Loucy (cell line): Measurements from ENCODE around the gene CPT1B.

Experiments used
- H2AFZ ChIP-seq: fragments of 200-600 bp; sonication (generic); 2 replicates; pipeline ENCODE4 v1.6.0; 2016; ENCODE audit warnings: antibody characterized with exemption, mild to moderate bottlenecking, low read length, moderate library complexity
- H3F3A ChIP-seq: fragments of 200-600 bp; 2 replicates; pipeline ENCODE4 v1.6.0; 2016; ENCODE audit warnings: antibody characterized with exemption, low read depth, mild to moderate bottlenecking
- H3K27me3 ChIP-seq: fragments of 200-600 bp; sonication (generic); 2 replicates; pipeline ENCODE4 v1.6.1; 2014; ENCODE audit warnings: low read length, mild to moderate bottlenecking; ENCODE audit not compliant: insufficient read depth, poor library complexity, severe bottlenecking
- H3K36me3 ChIP-seq: fragments of 200-600 bp; sonication (generic); 2 replicates; pipeline ENCODE4 v1.6.1; 2016; ENCODE audit warnings: low read length; ENCODE audit not compliant: insufficient read depth
- H3K4me1 ChIP-seq: fragments of 200-600 bp; sonication (generic); 2 replicates; pipeline ENCODE4 v1.5.1; 2014; ENCODE audit warnings: low read length, mild to moderate bottlenecking; ENCODE audit not compliant: insufficient read depth, poor library complexity, severe bottlenecking
- H3K4me2 ChIP-seq: fragments of 200-600 bp; sonication (generic); 2 replicates; pipeline ENCODE4 v1.6.0; 2014; ENCODE audit warnings: antibody characterized with exemption, low read length, low read depth, mild to moderate bottlenecking; ENCODE audit not compliant: poor library complexity, severe bottlenecking
- H3K4me3 ChIP-seq: fragments of 200-600 bp; sonication (generic); 2 replicates; pipeline ENCODE4 v1.5.1; 2014; ENCODE audit warnings: low read length, mild to moderate bottlenecking, mixed read lengths; ENCODE audit not compliant: poor library complexity, severe bottlenecking
- H3K79me2 ChIP-seq: fragments of 200-600 bp; sonication (generic); 2 replicates; pipeline ENCODE4 v1.6.1; 2014; ENCODE audit warnings: low read length; ENCODE audit not compliant: insufficient read depth
- H3K9ac ChIP-seq: fragments of 200-600 bp; sonication (generic); 2 replicates; pipeline ENCODE4 v1.6.0; 2014; ENCODE audit warnings: mild to moderate bottlenecking, low read depth, low read length, moderate library complexity; ENCODE audit not compliant: poor library complexity, severe bottlenecking
- H3K9me2 ChIP-seq: fragments of 200-600 bp; sonication (generic); replicated peaks from 2 replicates; pipeline ENCODE4 v1.6.1; 2016; ENCODE audit warnings: low read depth, low read length, mixed read lengths
- H3K9me3 ChIP-seq: fragments of 200-600 bp; sonication (generic); 2 replicates; pipeline ENCODE4 v1.6.1; 2014; ENCODE audit warnings: mild to moderate bottlenecking, antibody characterized with exemption, low read length, low read depth; ENCODE audit not compliant: insufficient read depth
- H4K20me1 ChIP-seq: fragments of 200-600 bp; sonication (generic); 2 replicates; pipeline ENCODE4 v1.6.0; 2014; ENCODE audit warnings: antibody characterized with exemption, low read length, mild to moderate bottlenecking; ENCODE audit not compliant: insufficient read depth, poor library complexity, severe bottlenecking
- CTCF ChIP-seq: fragments of 200-600 bp; sonication (generic); conservative IDR thresholded peaks from 2 replicates; pipeline ENCODE4 v1.5.1; 2014; ENCODE audit warnings: mild to moderate bottlenecking, antibody characterized with exemption, low read length
- EZH2phosphoT487 ChIP-seq: fragments of 200-600 bp; IDR thresholded peaks from 2 replicates; pipeline ENCODE4 v1.6.1; 2018; ENCODE audit warnings: antibody characterized with exemption, mild to moderate bottlenecking, moderate library complexity, borderline replicate concordance

CPT1B gene

DNA sequence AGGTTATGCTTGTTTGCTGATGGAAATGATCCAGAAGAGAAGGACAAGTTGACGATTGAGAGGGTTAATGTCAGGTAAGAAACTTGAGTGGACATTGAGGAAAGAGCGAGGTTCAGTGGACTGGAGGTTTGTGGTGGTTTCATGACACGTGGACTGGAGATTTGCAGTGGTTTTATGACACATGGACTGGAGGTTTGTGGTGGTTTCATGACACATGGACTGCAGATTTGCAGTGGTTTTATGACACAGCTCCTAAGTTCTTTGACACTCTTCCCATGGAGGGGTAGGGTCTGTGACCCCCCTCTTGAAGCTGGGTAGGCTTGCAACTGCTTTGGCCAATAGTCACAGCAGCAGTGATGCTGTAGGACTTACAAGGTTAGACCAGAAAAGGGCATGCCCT is 17.0 kb upstream of the CPT1B start:
- Histone ChIP-seq H3F3A (no peaks in the 10 kb centered on the region), H3K79me2 (no peaks in the 10 kb centered on the region), H3K36me3 (no peaks in the 10 kb centered on the region), H4K20me1 (no peaks in the 10 kb centered on the region), H2AFZ (no peak overlapping the region), H3K27me3 (no peaks in the 10 kb centered on the region), H3K4me1 (no peaks in the 10 kb centered on the region), H3K4me2 (no peak overlapping the region), H3K9ac (no peak overlapping the region), H3K9me3 (no peaks in the 10 kb centered on the region), H3K4me3 (no peak overlapping the region), H3K9me2 (no peaks in the 10 kb centered on the region)
- TF ChIP-seq CTCF: no peak
- TF ChIP-seq EZH2phosphoT487: no peak

- Histone ChIP-seq H3K9ac (no peak overlapping the region), H3K9me2 (no peaks in the 10 kb centered on the region), H3K27me3 (no peaks in the 10 kb centered on the region), H3K79me2 (peaks cover 7% of the 10 kb centered on the region; the same call in 1 of the 2 replicates), H3K4me1 (peaks cover 20% of the 10 kb centered on the region), H3K4me3 (no peak overlapping the region), H3K36me3 (no peaks in the 10 kb centered on the region), H3F3A (no peaks in the 10 kb centered on the region), H2AFZ (no peak overlapping the region), H4K20me1 (peaks cover 3% of the 10 kb centered on the region), H3K4me2 (no peak overlapping the region), H3K9me3 (no peaks in the 10 kb centered on the region)
- TF ChIP-seq EZH2phosphoT487: no peak
- no peak for TF ChIP-seq CTCF
Measured at GRCh38 chr22:50587407-50587806, 9.2 kb upstream of the CPT1B start.

GRCh38 chr22:50586416-50586815 is 8.2 kb upstream of the CPT1B start:
- Histone ChIP-seq H3K36me3 (no peaks in the 10 kb centered on the region), H3K9ac (no peak overlapping the region), H3K27me3 (no peaks in the 10 kb centered on the region), H4K20me1 (peaks cover 3% of the 10 kb centered on the region), H3K79me2 (peaks cover 15% of the 10 kb centered on the region), H3F3A (no peaks in the 10 kb centered on the region), H3K4me2 (peak overlapping the region; percentile 29), H3K4me1 (peaks cover 21% of the 10 kb centered on the region), H3K9me2 (no peaks in the 10 kb centered on the region), H3K9me3 (no peaks in the 10 kb centered on the region), H3K4me3 (no peak overlapping the region), H2AFZ (no peak overlapping the region)
- TF ChIP-seq CTCF (no peak), EZH2phosphoT487 (no peak)
